Trophoblast cell (in vitro differentiated cells and primary cell): ENCODE results near the gene BMP2K.
"Not testable (repeated sequence)": the region's sequence is repeated elsewhere in the genome, so short reads cannot be mapped to it uniquely, and the experiment has no call there.

Experiments
- DNase-seq, 2 donors: peaks; one replicate each; pipeline ENCODE4 v3.0.0-alpha.2; 2016
- H2AFZ ChIP-seq: 2 replicates; pipeline ENCODE4 v1.6.1; 2013; ENCODE audit warnings: low read length, moderate library complexity, mild to moderate bottlenecking; ENCODE audit not compliant: insufficient read depth, poor library complexity
- H2AK5ac ChIP-seq: 2 replicates; pipeline ENCODE4 v1.6.1; 2013; ENCODE audit warnings: mild to moderate bottlenecking, low read length
- H2BK120ac ChIP-seq: 2 replicates; pipeline ENCODE4 v1.6.1; 2013; ENCODE audit warnings: low read length, mild to moderate bottlenecking, moderate library complexity; ENCODE audit not compliant: insufficient read depth, poor library complexity
- H2BK12ac ChIP-seq: 2 replicates; pipeline ENCODE4 v1.6.1; 2013; ENCODE audit warnings: mild to moderate bottlenecking, low read length, moderate library complexity
- H2BK5ac ChIP-seq: 2 replicates; pipeline ENCODE4 v1.6.1; 2013; ENCODE audit warnings: low read length, low read depth, moderate library complexity, mild to moderate bottlenecking; ENCODE audit not compliant: poor library complexity
- H3K14ac ChIP-seq: 2 replicates; pipeline ENCODE4 v1.6.1; 2013; ENCODE audit warnings: mild to moderate bottlenecking, low read length
- H3K18ac ChIP-seq: 2 replicates; pipeline ENCODE4 v1.6.1; 2013; ENCODE audit warnings: mild to moderate bottlenecking, low read length
- H3K23ac ChIP-seq: 2 replicates; pipeline ENCODE4 v1.6.1; 2013; ENCODE audit warnings: low read length
- H3K27ac ChIP-seq: 2 replicates; pipeline ENCODE4 v1.5.1; 2013; ENCODE audit warnings: low read depth, mild to moderate bottlenecking, inconsistent platforms, low read length, moderate library complexity
- H3K27me3 ChIP-seq: 2 replicates; pipeline ENCODE4 v1.6.1; 2013; ENCODE audit warnings: inconsistent platforms, mild to moderate bottlenecking, low read length, moderate library complexity; ENCODE audit not compliant: insufficient read depth
- H3K36me3 ChIP-seq, 2 experiments: 1 replicate in 1 of 2; 2 replicates in 1 of 2; pipeline ENCODE4 v1.6.1; 2013; ENCODE audit warnings: low read length in 2 of 2, mild to moderate bottlenecking in 2 of 2, moderate library complexity in 1 of 2; ENCODE audit not compliant: insufficient read depth in 2 of 2, control insufficient read depth in 1 of 2
- H3K4ac ChIP-seq: 2 replicates; pipeline ENCODE4 v1.6.1; 2013; ENCODE audit warnings: low read depth, mild to moderate bottlenecking, low read length, moderate library complexity
- H3K4me1 ChIP-seq, 2 experiments: 1 replicate in 1 of 2; 2 replicates in 1 of 2; pipeline ENCODE4 v1.6.1; 2013; ENCODE audit warnings: low read length in 2 of 2, mild to moderate bottlenecking in 2 of 2, moderate library complexity in 1 of 2; ENCODE audit not compliant: insufficient read depth in 2 of 2, control insufficient read depth in 1 of 2
- H3K4me2 ChIP-seq: 2 replicates; pipeline ENCODE4 v1.6.1; 2013; ENCODE audit warnings: inconsistent platforms, mild to moderate bottlenecking, low read length, moderate library complexity
- H3K4me3 ChIP-seq: 2 replicates; pipeline ENCODE4 v1.5.1; 2013; ENCODE audit warnings: mild to moderate bottlenecking, low read depth, low read length, inconsistent platforms
- H3K79me1 ChIP-seq: one replicate; pipeline ENCODE4 v1.6.1; 2013; ENCODE audit warnings: low read length
- H3K79me2 ChIP-seq: 2 replicates; pipeline ENCODE4 v1.6.1; 2013; ENCODE audit warnings: low read length, mild to moderate bottlenecking; ENCODE audit not compliant: control insufficient read depth, insufficient read depth, poor library complexity
- H3K9ac ChIP-seq: 2 replicates; pipeline ENCODE4 v1.6.1; 2013; ENCODE audit warnings: mild to moderate bottlenecking, low read length
- H3K9me3 ChIP-seq: 2 replicates; pipeline ENCODE4 v1.6.1; 2013; ENCODE audit warnings: low read depth, mild to moderate bottlenecking, control low read depth, inconsistent platforms, low read length; ENCODE audit not compliant: insufficient read depth
- H4K12ac ChIP-seq: 2 replicates; pipeline ENCODE4 v1.6.1; 2013; ENCODE audit warnings: low read depth, mild to moderate bottlenecking, low read length, moderate library complexity
- H4K8ac ChIP-seq: 2 replicates; pipeline ENCODE4 v1.6.1; 2013; ENCODE audit warnings: low read depth, mild to moderate bottlenecking, low read length, moderate library complexity
- H4K91ac ChIP-seq: one replicate; pipeline ENCODE4 v1.6.1; 2013; ENCODE audit warnings: low read depth, mild to moderate bottlenecking, low read length, moderate library complexity
- WGBS: extraction: QIAGEN DNeasy Blood & Tissue Kit; methylation state at CpG from one replicate; pipeline ENCODE4 v1.1.7; 2013; ENCODE audit warnings: missing lambda C conversion rate; ENCODE audit not compliant: insufficient read length, insufficient coverage; ENCODE audit errors: extremely low coverage; 5-methylcytosine and 5-hydroxymethylcytosine counted together

BMP2K gene

DNA sequence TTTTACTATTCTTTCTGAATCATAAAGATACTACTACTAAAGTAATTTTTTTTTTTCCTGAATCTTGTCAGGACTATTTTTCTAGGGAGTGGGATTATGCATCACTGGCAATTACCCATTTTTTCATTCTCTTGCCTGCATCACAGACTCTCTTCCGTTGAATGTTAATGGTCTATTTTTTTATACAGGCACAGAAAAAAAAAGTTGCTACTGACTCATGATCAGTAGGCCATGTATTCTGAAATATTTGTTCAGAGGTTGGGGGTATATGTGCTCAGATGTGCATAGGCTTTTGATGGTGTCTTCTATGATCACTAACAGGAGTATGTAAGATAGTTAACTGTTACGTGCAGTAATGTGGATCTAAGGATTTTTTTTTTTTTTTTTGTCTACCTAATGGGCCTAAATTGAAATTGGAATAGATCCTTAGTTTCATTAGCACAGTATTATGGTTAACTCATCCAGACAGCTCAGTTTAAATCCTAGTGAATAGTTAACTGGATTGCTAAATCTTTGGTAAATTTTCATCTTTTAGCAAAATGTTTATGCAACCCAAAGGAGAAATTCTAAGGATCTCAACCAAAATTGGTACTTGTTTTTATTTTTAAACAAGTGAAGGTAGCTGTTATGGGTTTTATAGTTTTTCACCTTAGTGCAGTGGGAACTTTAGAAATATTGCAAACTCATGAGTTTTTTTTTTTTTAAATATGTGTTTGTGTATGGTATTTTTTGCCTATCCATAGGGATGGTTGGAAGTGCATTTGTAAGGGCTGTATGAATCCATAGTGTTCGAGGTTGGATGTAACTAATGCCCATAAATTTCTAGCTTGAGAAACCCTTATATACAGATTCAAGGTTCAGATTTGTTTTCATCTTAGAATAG lies 12.1 kb downstream of the BMP2K start:
- Histone ChIP-seq H2BK12ac (no peak overlapping the region), H3K79me2 (no peaks in the 10 kb centered on the region), H3K14ac (no peak overlapping the region), H2BK5ac (no peak overlapping the region), H3K27ac (no peak overlapping the region), H3K4me3 (no peak overlapping the region), H2BK120ac (no peak overlapping the region), H4K91ac (no peak overlapping the region), H3K4ac (no peak overlapping the region), H3K36me3 (no peaks in the 10 kb centered on the region), H3K18ac (no peak overlapping the region), H3K79me1 (no peaks in the 10 kb centered on the region), H3K9ac (no peak overlapping the region), H4K12ac (no peak overlapping the region), H4K8ac (no peak overlapping the region), H3K4me2 (no peak overlapping the region), H3K4me1 (no peaks in the 10 kb centered on the region), H2AK5ac (no peak overlapping the region), H3K23ac (no peak overlapping the region), H3K27me3 (no peaks in the 10 kb centered on the region), H2AFZ (no peak overlapping the region), H3K9me3 (no peaks in the 10 kb centered on the region)
- no peak for DNase-seq
- WGBS = no CpG with 5 or more reads among the region's 3 CpGs

DNA sequence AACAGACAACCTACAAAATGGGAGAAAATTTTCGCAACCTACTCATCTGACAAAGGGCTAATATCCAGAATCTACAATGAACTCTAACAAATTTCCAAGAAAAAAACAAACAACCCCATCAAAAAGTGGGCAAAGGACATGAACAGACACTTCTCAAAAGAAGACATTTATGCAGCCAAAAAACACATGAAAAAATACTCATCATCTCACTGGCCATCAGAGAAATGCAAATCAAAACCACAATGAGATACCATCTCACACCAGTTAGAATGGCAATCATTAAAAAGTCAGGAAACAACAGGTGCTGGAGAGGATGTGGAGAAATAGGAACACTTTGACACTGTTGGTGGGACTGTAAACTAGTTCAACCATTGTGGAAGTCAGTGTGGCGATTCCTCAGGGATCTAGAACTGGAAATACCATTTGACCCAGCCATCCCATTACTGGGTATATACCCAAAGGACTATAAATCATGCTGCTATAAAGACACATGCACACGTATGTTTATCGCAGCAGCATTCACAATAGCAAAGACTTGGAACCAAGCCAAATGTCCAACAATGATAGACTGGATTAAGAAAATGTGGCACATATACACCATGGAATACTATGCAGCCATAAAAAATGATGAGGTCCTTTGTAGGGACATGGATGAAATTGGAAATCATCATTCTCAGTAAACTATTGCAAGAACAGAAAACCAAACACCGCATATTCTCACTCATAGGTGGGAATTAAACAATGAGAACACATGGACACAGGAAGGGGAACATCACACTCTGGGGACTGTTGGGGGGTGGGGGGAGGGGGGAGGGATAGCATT lies 19.7 kb downstream of the BMP2K start:
- not testable (repeated sequence) for H2AK5ac ChIP-seq, H3K27me3 ChIP-seq, H2BK12ac ChIP-seq, H3K9ac ChIP-seq, H3K79me1 ChIP-seq, H3K18ac ChIP-seq, H3K27ac ChIP-seq, H3K4me1 ChIP-seq, H4K91ac ChIP-seq, H4K8ac ChIP-seq, H2BK120ac ChIP-seq, H2BK5ac ChIP-seq, H3K79me2 ChIP-seq, DNase-seq, H3K4me3 ChIP-seq, H3K23ac ChIP-seq, H3K14ac ChIP-seq, H2AFZ ChIP-seq, H3K4me2 ChIP-seq, H3K9me3 ChIP-seq, H3K4ac ChIP-seq, H4K12ac ChIP-seq, H3K36me3 ChIP-seq
- WGBS = no CpG with 5 or more reads among the region's 5 CpGs

DNA sequence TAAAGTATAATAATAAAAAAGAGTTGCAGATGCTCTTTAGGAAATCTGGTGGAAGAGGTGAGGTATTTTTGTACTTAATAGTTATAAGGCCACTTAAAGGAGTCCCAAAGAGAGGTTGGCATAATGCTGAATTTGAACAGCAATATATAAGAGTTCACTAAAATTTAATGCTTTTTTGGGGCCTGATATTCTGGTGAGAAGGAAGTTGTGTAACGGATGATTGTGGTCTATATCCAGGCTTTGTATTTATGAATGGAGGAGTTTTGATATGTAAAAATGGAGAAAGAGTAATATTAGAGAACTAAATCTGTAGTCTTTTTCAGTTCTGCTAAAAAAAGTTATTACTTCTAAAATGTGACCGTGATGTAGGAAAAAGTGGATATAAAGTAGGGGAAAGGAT lies 20.4 kb downstream of the BMP2K start:
- H2AFZ ChIP-seq = no peak overlapping the region
- H2BK12ac ChIP-seq = no peak overlapping the region
- H4K91ac ChIP-seq = no peak overlapping the region
- no peak overlapping the region for H2BK120ac ChIP-seq
- no peak overlapping the region for H3K27ac ChIP-seq
- no peak overlapping the region for H3K23ac ChIP-seq
- no peak overlapping the region for H3K4me2 ChIP-seq
- no peaks in the 10 kb centered on the region for H3K79me1 ChIP-seq
- no peak overlapping the region for H3K4me3 ChIP-seq
- H3K4ac ChIP-seq = no peak overlapping the region
- no peaks in the 10 kb centered on the region for H3K27me3 ChIP-seq
- H2AK5ac ChIP-seq = no peak overlapping the region
- H4K8ac ChIP-seq = no peak overlapping the region
- no peak for DNase-seq
- no peaks in the 10 kb centered on the region for H3K9me3 ChIP-seq
- H3K79me2 ChIP-seq = no peaks in the 10 kb centered on the region
- H3K9ac ChIP-seq = no peak overlapping the region
- no peak overlapping the region for H2BK5ac ChIP-seq
- no peaks in the 10 kb centered on the region for H3K4me1 ChIP-seq
- no peaks in the 10 kb centered on the region for H3K36me3 ChIP-seq
- no peak overlapping the region for H3K18ac ChIP-seq
- 100% methylated on average over 2 of the region's 2 CpGs for WGBS
- no peak overlapping the region for H4K12ac ChIP-seq
- H3K14ac ChIP-seq = no peak overlapping the region

DNA sequence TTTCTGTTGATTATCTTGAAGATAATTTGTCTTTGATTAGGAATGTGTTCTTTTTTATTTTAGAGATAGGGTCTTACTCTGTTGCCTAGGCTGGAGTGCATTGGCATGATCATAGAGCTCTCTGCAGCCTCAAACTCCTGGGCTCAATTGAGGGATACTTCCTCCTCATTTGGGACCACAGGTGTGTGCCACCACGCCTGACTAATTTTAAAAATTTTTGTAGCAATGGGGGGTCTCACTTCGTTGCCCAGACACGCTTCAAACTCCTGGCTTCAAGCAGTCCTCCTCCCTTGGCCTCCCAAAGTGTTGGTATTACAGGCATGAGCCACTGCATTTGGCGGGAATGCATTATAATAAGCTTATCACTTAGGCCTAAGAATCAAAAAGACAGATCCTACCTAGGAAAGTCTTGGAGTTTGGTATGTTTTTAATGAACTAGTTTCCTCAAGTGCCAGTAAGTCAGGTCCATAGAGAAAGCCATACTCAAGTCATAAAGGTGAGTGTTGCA lies 21.7 kb downstream of the BMP2K start:
- Histone ChIP-seq H4K8ac (no peak overlapping the region), H3K14ac (no peak overlapping the region), H3K36me3 (no peaks in the 10 kb centered on the region), H3K9ac (no peak overlapping the region), H4K12ac (no peak overlapping the region), H3K4me3 (no peak overlapping the region), H3K4me2 (no peak overlapping the region), H3K27me3 (no peaks in the 10 kb centered on the region), H3K9me3 (no peaks in the 10 kb centered on the region), H2AFZ (no peak overlapping the region), H3K23ac (no peak overlapping the region), H4K91ac (no peak overlapping the region), H3K79me1 (no peaks in the 10 kb centered on the region), H2BK120ac (no peak overlapping the region), H3K4me1 (no peaks in the 10 kb centered on the region), H2BK12ac (no peak overlapping the region), H3K79me2 (no peaks in the 10 kb centered on the region), H2BK5ac (no peak overlapping the region), H3K4ac (no peak overlapping the region), H3K27ac (no peak overlapping the region), H3K18ac (no peak overlapping the region), H2AK5ac (no peak overlapping the region)
- DNase-seq = no peak
- no CpG with 5 or more reads among the region's 4 CpGs for WGBS
